ENCODE data around the gene NCSTN. TPM values are rescaled to one million over a fixed set of nuclear protein-coding genes. Genes with fewer than 3 reads are reported as not detected.

NCSTN gene
- total RNA-seq, 2 donors from 2014 or later: 43.5 to 53.0 TPM

GRCh38 chr1:160342526-160342925, 657 bp upstream of the NCSTN start:
- ATAC-seq: peak; percentile 3 to 4
- Mint-ChIP-seq H3K9me3 (no peaks in the 10 kb centered on the region), H3K36me3 (peaks cover 32% of the 10 kb centered on the region in 2 donors), H3K27ac (peak overlapping the region; percentile 96 to 100)
- DNase-seq (ENCODE audit: low spot score in 2 of 2): peak in 1 of 2 donors; percentile 10

GRCh38 chr1:160344241-160344640, 1.1 kb downstream of the NCSTN start:
- no peak for ATAC-seq
- Mint-ChIP-seq H3K36me3 (peaks cover 24 to 26% of the 10 kb centered on the region in 2 donors), H3K27ac (peak overlapping the region; percentile 96 to 100)

DNA sequence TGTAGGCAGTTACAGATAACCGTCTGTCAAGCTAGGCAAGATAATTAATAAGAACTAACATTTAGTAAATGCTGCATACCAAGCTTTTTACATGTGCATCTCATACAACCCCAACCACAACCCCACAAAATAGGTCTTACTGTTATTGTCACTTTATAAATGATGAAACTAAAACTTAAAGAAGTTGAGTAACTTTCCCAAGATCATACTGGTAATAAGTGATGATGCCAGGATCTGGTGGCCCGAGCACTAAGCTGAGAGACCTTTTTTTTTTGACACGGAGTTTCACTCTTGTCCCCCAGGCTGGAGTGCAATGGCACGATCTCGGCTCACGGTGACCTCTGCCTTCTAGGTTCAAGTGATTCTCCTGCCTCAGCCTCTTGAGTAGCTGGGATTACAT, 1.8 kb downstream of the NCSTN start:
- DNase-seq (ENCODE audit: low spot score in 2 of 2) (no peak), ATAC-seq (no peak)
- Mint-ChIP-seq H3K27ac (peak overlapping the region; percentile 38 to 96), H3K9me3 (no peaks in the 10 kb centered on the region), H3K36me3 (peaks cover 19 to 26% of the 10 kb centered on the region in 2 donors)

More at GRCh38 chr1:160344241-160344640, 1.1 kb downstream of the NCSTN start:
- no peaks in the 10 kb centered on the region for H3K9me3 Mint-ChIP-seq
- no peak for DNase-seq (ENCODE audit: low spot score in 2 of 2)

- DNase-seq (ENCODE audit: low spot score in 2 of 2) (no peak), ATAC-seq (no peak)
- peaks cover 19 to 26% of the 10 kb centered on the region in 2 donors for H3K36me3 Mint-ChIP-seq
- H3K9me3 Mint-ChIP-seq: no peaks in the 10 kb centered on the region
- H3K27ac Mint-ChIP-seq: no peak overlapping the region
These were observed 3.3 kb downstream of the NCSTN start for GRCh38 chr1:160346463-160346862.

- no peak for ATAC-seq
- Mint-ChIP-seq H3K27ac (peak overlapping the region in 1 of 2 donors; percentile 44), H3K36me3 (peaks cover 19 to 26% of the 10 kb centered on the region in 2 donors), H3K9me3 (no peaks in the 10 kb centered on the region)
- DNase-seq (ENCODE audit: low spot score in 2 of 2): no peak
These were observed 3.8 kb downstream of the NCSTN start for GRCh38 chr1:160346958-160347357.

GRCh38 chr1:160351629-160352028, 8.4 kb downstream of the NCSTN start:
- ATAC-seq: no peak
- peaks cover 0 to 4% of the 10 kb centered on the region in 2 donors for H3K36me3 Mint-ChIP-seq
- no peak overlapping the region for H3K27ac Mint-ChIP-seq
- DNase-seq (ENCODE audit: low spot score in 2 of 2): no peak
- H3K9me3 Mint-ChIP-seq: no peaks in the 10 kb centered on the region

GRCh38 chr1:160352555-160352954, 9.4 kb downstream of the NCSTN start:
- peak overlapping the region in 1 of 2 donors; percentile 73 for H3K27ac Mint-ChIP-seq
- DNase-seq (ENCODE audit: low spot score in 2 of 2): no peak
- H3K36me3 Mint-ChIP-seq: peaks cover 0 to 4% of the 10 kb centered on the region in 2 donors
- no peaks in the 10 kb centered on the region for H3K9me3 Mint-ChIP-seq
- no peak for ATAC-seq

DNA sequence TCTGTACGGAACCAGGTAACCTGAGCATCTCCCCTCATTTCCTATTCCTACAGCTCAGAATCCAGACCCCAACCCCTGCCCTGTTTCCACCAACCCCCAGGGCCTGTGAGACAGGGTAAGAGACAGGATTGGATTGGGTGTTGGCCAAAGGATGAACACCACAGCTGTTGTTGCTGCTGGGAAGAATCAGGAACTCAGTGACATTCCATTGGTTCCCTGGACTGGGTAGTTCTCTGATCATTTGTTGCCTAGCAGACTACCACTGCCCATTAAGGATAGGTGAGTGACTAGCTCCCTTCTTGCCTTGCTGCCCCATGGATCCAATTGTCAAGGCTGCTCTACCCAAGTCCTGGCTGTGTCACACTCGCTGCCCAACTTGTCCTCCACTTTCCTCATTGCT, 10.0 kb downstream of the NCSTN start:
- ATAC-seq (no peak), DNase-seq (ENCODE audit: low spot score in 2 of 2) (no peak)
- H3K9me3 Mint-ChIP-seq: no peaks in the 10 kb centered on the region
- H3K36me3 Mint-ChIP-seq: peaks cover 5 to 8% of the 10 kb centered on the region in 2 donors
- H3K27ac Mint-ChIP-seq: peak overlapping the region in 1 of 2 donors; percentile 73

- ATAC-seq: peak; percentile 33 to 51
These were observed 11.3 kb downstream of the NCSTN start for GRCh38 chr1:160354388-160354985.

GRCh38 chr1:160357286-160358002, 14.3 kb downstream of the NCSTN start:
- peaks cover 11 to 12% of the 10 kb centered on the region in 2 donors for H3K36me3 Mint-ChIP-seq

More at GRCh38 chr1:160354388-160354985, 11.3 kb downstream of the NCSTN start:
- H3K36me3 Mint-ChIP-seq: peaks cover 11 to 12% of the 10 kb centered on the region in 2 donors
- DNase-seq (ENCODE audit: low spot score in 2 of 2): no peak
- H3K27ac Mint-ChIP-seq: peak overlapping the region in 1 of 2 donors; percentile 51
- H3K9me3 Mint-ChIP-seq: no peaks in the 10 kb centered on the region

GRCh38 chr1:160358073-160358472, 14.9 kb downstream of the NCSTN start:
- Mint-ChIP-seq H3K9me3 (no peaks in the 10 kb centered on the region), H3K27ac (peak overlapping the region; percentile 63 to 78), H3K36me3 (peaks cover 11 to 12% of the 10 kb centered on the region in 2 donors)
- ATAC-seq: no peak
- DNase-seq (ENCODE audit: low spot score in 2 of 2): no peak

More at GRCh38 chr1:160357286-160358002, 14.3 kb downstream of the NCSTN start:
- H3K27ac Mint-ChIP-seq: no peak overlapping the region
- H3K9me3 Mint-ChIP-seq: no peaks in the 10 kb centered on the region
- DNase-seq (ENCODE audit: low spot score in 2 of 2) (no peak), ATAC-seq (no peak)

GRCh38 chr1:160359559-160360226, 16.5 kb downstream of the NCSTN start:
- peak overlapping the region in 1 of 2 donors; percentile 47 for H3K27ac Mint-ChIP-seq
- DNase-seq (ENCODE audit: low spot score in 2 of 2): no peak
- no peaks in the 10 kb centered on the region for H3K9me3 Mint-ChIP-seq
- peak in 1 of 2 donors; percentile 18 for ATAC-seq
- peaks cover 8 to 11% of the 10 kb centered on the region in 2 donors for H3K36me3 Mint-ChIP-seq

DNA sequence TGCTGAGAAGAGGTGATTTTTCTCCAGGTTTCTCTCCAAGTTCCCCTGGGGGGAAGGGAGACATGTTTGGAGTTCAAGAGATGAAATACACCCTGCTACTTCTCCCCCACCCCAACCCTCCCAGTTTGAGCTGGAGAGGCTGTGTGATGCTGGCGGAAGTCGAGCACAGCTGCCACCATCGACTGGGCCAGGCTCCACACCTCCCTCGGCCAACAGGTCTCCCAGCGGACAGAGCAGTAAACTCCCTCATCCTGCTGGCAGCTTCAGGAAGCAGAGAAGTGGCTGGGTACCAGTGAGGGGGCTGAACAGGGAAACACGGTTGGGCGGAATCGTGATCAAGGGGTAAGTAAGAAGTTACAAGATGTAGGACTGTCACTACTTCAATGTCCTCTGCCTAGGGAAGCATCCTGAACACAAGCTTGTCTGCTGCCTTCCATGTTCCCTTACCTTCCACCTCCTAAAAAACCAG, 17.1 kb downstream of the NCSTN start:
- Mint-ChIP-seq H3K9me3 (no peaks in the 10 kb centered on the region), H3K36me3 (peaks cover 8 to 11% of the 10 kb centered on the region in 2 donors), H3K27ac (peak overlapping the region in 1 of 2 donors; percentile 6)
- no peak for ATAC-seq
- no peak for DNase-seq (ENCODE audit: low spot score in 2 of 2)

DNA sequence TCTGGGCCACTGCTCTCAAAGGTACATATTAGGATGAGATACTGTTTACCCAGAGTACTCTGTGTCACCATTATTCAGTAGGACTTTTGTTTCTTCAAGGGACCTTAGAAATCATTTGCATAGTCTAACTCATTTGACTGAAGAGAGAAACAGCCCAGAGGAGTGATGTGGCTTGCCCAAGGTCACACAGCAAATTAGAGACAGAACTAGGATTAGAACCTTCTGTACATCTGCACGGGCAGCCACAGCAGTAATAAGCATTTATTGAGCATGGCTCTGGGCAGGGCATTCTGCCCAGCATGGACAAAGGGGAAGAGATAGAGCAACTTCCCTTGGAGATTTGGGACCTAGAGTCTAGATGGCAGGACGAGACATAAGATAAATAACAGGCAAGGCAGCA, 18.0 kb downstream of the NCSTN start:
- peak overlapping the region; percentile 6 to 37 for H3K27ac Mint-ChIP-seq
- ATAC-seq (no peak), DNase-seq (ENCODE audit: low spot score in 2 of 2) (no peak)
- H3K9me3 Mint-ChIP-seq: no peaks in the 10 kb centered on the region
- peaks cover 8 to 11% of the 10 kb centered on the region in 2 donors for H3K36me3 Mint-ChIP-seq

DNA sequence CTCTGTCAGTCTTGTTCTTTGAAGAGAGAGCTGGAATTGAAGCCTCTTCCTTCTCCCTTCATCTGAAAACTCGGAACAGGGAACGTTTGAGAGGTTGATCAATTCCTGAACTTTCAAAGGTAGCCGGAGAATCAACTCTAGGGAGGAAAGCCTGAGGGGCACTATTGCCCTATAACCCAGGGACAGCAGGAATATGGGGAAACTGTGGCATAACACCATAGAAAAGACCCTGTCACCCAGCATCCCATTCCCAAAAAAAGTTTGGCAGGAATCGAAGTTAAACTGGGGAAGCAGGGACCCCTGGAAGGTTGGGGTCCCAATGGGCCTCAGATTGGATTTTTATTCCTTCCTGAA, 18.6 kb downstream of the NCSTN start:
- Mint-ChIP-seq H3K36me3 (peaks cover 8 to 11% of the 10 kb centered on the region in 2 donors), H3K27ac (peak overlapping the region; percentile 72 to 88), H3K9me3 (no peaks in the 10 kb centered on the region)
- DNase-seq (ENCODE audit: low spot score in 2 of 2) (no peak), ATAC-seq (no peak)

- peak overlapping the region; percentile 72 to 88 for H3K27ac Mint-ChIP-seq
- ATAC-seq: no peak
- no peak for DNase-seq (ENCODE audit: low spot score in 2 of 2)
- H3K9me3 Mint-ChIP-seq: no peaks in the 10 kb centered on the region
- peaks cover 8 to 11% of the 10 kb centered on the region in 2 donors for H3K36me3 Mint-ChIP-seq
These were observed 19.2 kb downstream of the NCSTN start for GRCh38 chr1:160362168-160362957.

Measured in activated naive CD4-positive, alpha-beta T cell treated with anti-CD3 and anti-CD28 coated beads, Interleukin-2, amount 50 U/mL, for 72 hours (primary cell).